Stimulated activated CD8-positive, alpha-beta memory T cell treated with anti-CD3 and anti-CD28 coated beads, Interleukin-12 subunit alpha, Interleukin-12 subunit beta, amount 100 ng/mL, for 24 hours (primary cell): Measurements from ENCODE around the gene EXOG.

Experiments used
- DNase-seq: peaks from one replicate; pipeline ENCODE4 v3.0.0-alpha.2; 2020; ENCODE audit errors: extremely low read depth

The EXOG gene

GRCh38 chr3:38473229-38473628 is 22.9 kb upstream of the EXOG start:
- no peak for DNase-seq

GRCh38 chr3:38474928-38475605 is 21.1 kb upstream of the EXOG start:
- DNase-seq = no peak

GRCh38 chr3:38475716-38476115 is 20.4 kb upstream of the EXOG start:
- DNase-seq = no peak

- no peak for DNase-seq
Measured at GRCh38 chr3:38476157-38476756, 19.9 kb upstream of the EXOG start.

- no peak for DNase-seq
Measured at GRCh38 chr3:38477057-38477820, 18.9 kb upstream of the EXOG start.

GRCh38 chr3:38477839-38478450 is 18.2 kb upstream of the EXOG start:
- no peak for DNase-seq

GRCh38 chr3:38478901-38479300 is 17.2 kb upstream of the EXOG start:
- no peak for DNase-seq

GRCh38 chr3:38479431-38480092 is 16.6 kb upstream of the EXOG start:
- DNase-seq = no peak

- no peak for DNase-seq
Measured at GRCh38 chr3:38480093-38480445, 16.1 kb upstream of the EXOG start.

- DNase-seq = no peak
Measured at GRCh38 chr3:38480930-38481329, 15.2 kb upstream of the EXOG start.

- DNase-seq = no peak
Measured at GRCh38 chr3:38482951-38483350, 13.2 kb upstream of the EXOG start.

GRCh38 chr3:38487323-38487722 is 8.8 kb upstream of the EXOG start:
- DNase-seq = no peak

- no peak for DNase-seq
Measured at GRCh38 chr3:38488949-38489348, 7.2 kb upstream of the EXOG start.

- no peak for DNase-seq
Measured at GRCh38 chr3:38489766-38490165, 6.4 kb upstream of the EXOG start.

- DNase-seq = no peak
Measured at GRCh38 chr3:38490281-38491030, 5.7 kb upstream of the EXOG start.

GRCh38 chr3:38491215-38491614 is 4.9 kb upstream of the EXOG start:
- DNase-seq = no peak

- no peak for DNase-seq
Measured at GRCh38 chr3:38493031-38493430, 3.1 kb upstream of the EXOG start.

GRCh38 chr3:38497031-38497430 is 891 bp downstream of the EXOG start:
- no peak for DNase-seq

- DNase-seq = no peak
Measured at GRCh38 chr3:38500688-38501417, 4.7 kb downstream of the EXOG start.

- no peak for DNase-seq
Measured at GRCh38 chr3:38507120-38507519, 11.0 kb downstream of the EXOG start.

GRCh38 chr3:38509732-38510131 is 13.6 kb downstream of the EXOG start:
- no peak for DNase-seq
